A673 (cell line): ENCODE measurements around the gene MTR. TPM values are rescaled to one million over a fixed set of nuclear protein-coding genes. Genes with fewer than 3 reads are reported as not detected.

Experiments
- BruUV-seq: library from RNA; stranded (reverse); fragments of 400-500 nt; replicated peaks from 2 replicates; lab custom pipeline; 2021; lab: Mats Ljungman, UMichigan
- CTCF ChIA-PET: fragments of 300-600 bp; sonication (Branson Sonifier 250); formaldehyde crosslinking; loops from one replicate; lab custom pipeline; 2022; ENCODE audit warnings: antibody characterized with exemption; lab: Charles Lee
- POLR2A ChIA-PET: fragments of 300-600 bp; sonication (Branson Sonifier 250); formaldehyde crosslinking; loops from one replicate; lab custom pipeline; 2022; ENCODE audit warnings: antibody characterized with exemption; ENCODE audit not compliant: low non-redundant PET; lab: Charles Lee
- DNase-seq: peaks from one replicate; pipeline ENCODE4 v3.0.0-alpha.2; 2015; ENCODE audit warnings: low spot score
- H3K27ac ChIP-seq: fragments of 200-600 bp; sonication (generic); 2 replicates; pipeline ENCODE4 v1.5.1; 2016; ENCODE audit warnings: mixed run types, low read depth, mild to moderate bottlenecking, mixed read lengths, antibody characterized with exemption, low read length; ENCODE audit not compliant: poor library complexity, severe bottlenecking
- H3K27me3 ChIP-seq: fragments of 200-600 bp; sonication (generic); replicated peaks from 2 replicates; pipeline ENCODE4 v1.6.1; 2017; ENCODE audit warnings: mixed run types, low read depth, mild to moderate bottlenecking, mixed read lengths, antibody characterized with exemption, low read length; ENCODE audit not compliant: insufficient read depth, poor library complexity
- H3K36me3 ChIP-seq: fragments of 200-600 bp; sonication (generic); 2 replicates; pipeline ENCODE4 v1.6.1; 2016; ENCODE audit warnings: mixed run types, mild to moderate bottlenecking, mixed read lengths, antibody characterized with exemption, low read length; ENCODE audit not compliant: insufficient read depth, poor library complexity, severe bottlenecking
- H3K4me1 ChIP-seq: fragments of 200-600 bp; sonication (generic); 2 replicates; pipeline ENCODE4 v1.6.1; 2017; ENCODE audit warnings: mixed run types, mild to moderate bottlenecking, mixed read lengths, antibody characterized with exemption, low read length; ENCODE audit not compliant: insufficient read depth, poor library complexity, severe bottlenecking
- H3K4me3 ChIP-seq: fragments of 200-600 bp; sonication (generic); 2 replicates; pipeline ENCODE4 v1.5.1; 2016; ENCODE audit warnings: low read depth, mixed run types, mild to moderate bottlenecking, mixed read lengths, low read length; ENCODE audit not compliant: poor library complexity, severe bottlenecking
- H3K9me3 ChIP-seq: fragments of 200-600 bp; sonication (generic); 2 replicates; pipeline ENCODE4 v1.6.1; 2016; ENCODE audit warnings: mixed run types, low read depth, mild to moderate bottlenecking, mixed read lengths, antibody characterized with exemption, low read length; ENCODE audit not compliant: poor library complexity, severe bottlenecking
- CTCF ChIP-seq: fragments of 300-800, 200-600 bp; sonication (generic); conservative IDR thresholded peaks from 2 replicates; pipeline ENCODE4 v1.5.1; 2017; ENCODE audit warnings: low read depth, mild to moderate bottlenecking, antibody characterized with exemption, low read length, moderate library complexity, mixed read lengths
- EZH2 ChIP-seq: fragments of 200-600 bp; sonication (generic); IDR thresholded peaks from 2 replicates; pipeline ENCODE4 v1.6.1; 2017; ENCODE audit warnings: borderline replicate concordance, low read depth, mild to moderate bottlenecking, mixed read lengths, antibody characterized with exemption, low read length; ENCODE audit not compliant: poor library complexity, severe bottlenecking
- intact Hi-C: fragments of 100-400 bp; cut with micrococcal nuclease; formaldehyde crosslinking; loops from one replicate; pipeline ENCODE4 v1.10.0; 2022; ENCODE audit not compliant: unreplicated experiment
- total RNA-seq: library from RNA; stranded (reverse); gene quantifications from 2 replicates; pipeline ENCODE4 v1.2.3, GENCODE V29; 2021

MTR gene
- total RNA-seq, 1 experiment from 2014 or later = 36.0 TPM

- TF ChIP-seq EZH2 (no peak), CTCF (no peak)
- no peaks in the 10 kb centered on the region for H3K27me3 ChIP-seq
- no peak overlapping the region for H3K4me3 ChIP-seq
- H3K9me3 ChIP-seq = no peaks in the 10 kb centered on the region
- peaks cover 16% of the 10 kb centered on the region for H3K36me3 ChIP-seq
- DNase-seq = no peak
- POLR2A ChIA-PET = no interaction called here
- no peak overlapping the region for H3K27ac ChIP-seq
- BruUV-seq = no TSS peak
- no peaks in the 10 kb centered on the region for H3K4me1 ChIP-seq
- CTCF ChIA-PET = no interaction called here
- intact Hi-C loops = no loop called here
Measured at GRCh38 chr1:236834876-236835275, 39.8 kb downstream of the MTR start.

GRCh38 chr1:236835491-236835890, 40.4 kb downstream of the MTR start:
- CTCF ChIA-PET = no interaction called here
- Histone ChIP-seq H3K9me3 (no peaks in the 10 kb centered on the region), H3K27me3 (no peaks in the 10 kb centered on the region), H3K4me3 (no peak overlapping the region), H3K4me1 (no peaks in the 10 kb centered on the region), H3K36me3 (peaks cover 14% of the 10 kb centered on the region), H3K27ac (no peak overlapping the region)
- intact Hi-C loops = no loop called here
- POLR2A ChIA-PET = no interaction called here
- DNase-seq = no peak
- TF ChIP-seq CTCF (no peak), EZH2 (no peak)
- BruUV-seq = no TSS peak

GRCh38 chr1:236836157-236836556, 41.1 kb downstream of the MTR start:
- intact Hi-C loops = no loop called here
- H3K36me3 ChIP-seq = peaks cover 11% of the 10 kb centered on the region
- no peak for DNase-seq
- POLR2A ChIA-PET = no interaction called here
- H3K4me1 ChIP-seq = no peaks in the 10 kb centered on the region
- H3K9me3 ChIP-seq = no peaks in the 10 kb centered on the region
- CTCF ChIA-PET = no interaction called here
- no TSS peak for BruUV-seq
- no peaks in the 10 kb centered on the region for H3K27me3 ChIP-seq
- TF ChIP-seq CTCF (no peak), EZH2 (no peak)
- no peak overlapping the region for H3K4me3 ChIP-seq
- H3K27ac ChIP-seq = no peak overlapping the region
